GM19468 (cell line): ENCODE data around the gene SLC39A11.
"Not testable (repeated sequence)": the region's sequence is repeated elsewhere in the genome, so short reads cannot be mapped to it uniquely, and the experiment has no call there.

Experiments used
- ATAC-seq: cut with Tn5 transposase; IDR thresholded peaks from one replicate; pipeline ENCODE4 v1.9.1; 2021; ENCODE audit warnings: mild to moderate bottlenecking, moderate library complexity, moderate number of reproducible peaks; ENCODE audit not compliant: unreplicated experiment; ENCODE audit errors: extremely low read depth

The SLC39A11 gene

DNA sequence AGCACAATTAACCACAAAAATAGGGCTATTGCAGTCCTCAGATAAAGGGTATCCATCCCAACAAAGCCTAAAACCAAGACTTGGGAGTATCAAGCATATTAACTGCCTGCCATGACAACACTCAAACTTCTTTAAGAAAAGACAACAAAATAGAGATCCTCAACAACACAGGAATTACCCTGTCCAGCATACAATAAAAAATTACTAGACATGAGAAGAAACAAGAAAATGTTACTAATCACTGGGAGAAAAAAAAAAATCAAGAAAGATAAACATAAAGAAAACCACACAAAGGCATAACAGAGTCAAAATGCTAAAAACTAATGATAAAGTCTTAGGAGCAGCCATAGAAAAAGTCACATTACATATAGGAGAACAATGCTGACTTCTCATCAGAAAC, 73.9 kb downstream of the SLC39A11 start:
- no peak for ATAC-seq

DNA sequence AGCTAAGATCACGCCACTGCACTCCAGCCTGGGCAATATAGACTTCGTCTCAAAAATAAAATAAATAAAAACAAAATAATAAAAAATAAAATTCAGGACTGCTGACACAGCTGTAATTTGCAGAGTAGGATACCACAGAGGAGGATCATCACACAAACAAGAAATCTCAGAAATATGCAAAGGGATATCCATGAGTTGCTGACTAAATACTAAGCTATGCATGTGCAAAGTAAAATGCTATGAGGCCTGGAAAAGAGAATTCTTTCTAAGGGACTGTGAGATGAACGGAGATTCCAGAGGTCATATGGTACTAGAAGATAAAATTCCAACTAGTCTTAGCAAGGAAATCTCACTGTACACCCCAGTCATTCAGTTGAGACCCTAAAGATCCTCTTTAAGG, 74.8 kb downstream of the SLC39A11 start:
- ATAC-seq: no peak

DNA sequence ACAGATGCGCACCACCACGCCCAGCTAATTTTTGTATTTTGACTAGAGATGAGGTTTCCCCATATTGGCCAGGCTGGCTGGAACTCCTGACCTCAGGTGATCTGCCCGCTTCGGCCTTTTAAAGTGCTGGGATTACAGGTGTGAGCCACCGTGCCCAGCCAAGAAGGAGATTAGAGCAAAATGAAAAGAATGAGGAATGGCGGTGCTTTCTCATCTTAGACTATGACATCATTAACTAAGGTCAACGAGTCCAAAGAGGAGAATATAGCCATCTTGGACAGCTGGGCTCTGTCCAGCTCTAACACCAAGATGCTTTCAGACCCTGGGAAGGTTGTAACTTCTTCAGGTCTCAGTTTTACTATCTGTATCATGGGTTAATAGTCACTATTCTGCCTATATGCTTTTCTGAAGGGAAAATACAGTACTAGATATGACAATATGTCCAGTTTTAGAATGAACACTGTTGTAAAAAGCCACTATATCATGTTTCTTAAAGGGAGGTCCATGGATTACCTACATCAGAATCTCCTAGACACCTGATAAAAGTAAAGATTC, 76.7 kb downstream of the SLC39A11 start:
- no peak for ATAC-seq

DNA sequence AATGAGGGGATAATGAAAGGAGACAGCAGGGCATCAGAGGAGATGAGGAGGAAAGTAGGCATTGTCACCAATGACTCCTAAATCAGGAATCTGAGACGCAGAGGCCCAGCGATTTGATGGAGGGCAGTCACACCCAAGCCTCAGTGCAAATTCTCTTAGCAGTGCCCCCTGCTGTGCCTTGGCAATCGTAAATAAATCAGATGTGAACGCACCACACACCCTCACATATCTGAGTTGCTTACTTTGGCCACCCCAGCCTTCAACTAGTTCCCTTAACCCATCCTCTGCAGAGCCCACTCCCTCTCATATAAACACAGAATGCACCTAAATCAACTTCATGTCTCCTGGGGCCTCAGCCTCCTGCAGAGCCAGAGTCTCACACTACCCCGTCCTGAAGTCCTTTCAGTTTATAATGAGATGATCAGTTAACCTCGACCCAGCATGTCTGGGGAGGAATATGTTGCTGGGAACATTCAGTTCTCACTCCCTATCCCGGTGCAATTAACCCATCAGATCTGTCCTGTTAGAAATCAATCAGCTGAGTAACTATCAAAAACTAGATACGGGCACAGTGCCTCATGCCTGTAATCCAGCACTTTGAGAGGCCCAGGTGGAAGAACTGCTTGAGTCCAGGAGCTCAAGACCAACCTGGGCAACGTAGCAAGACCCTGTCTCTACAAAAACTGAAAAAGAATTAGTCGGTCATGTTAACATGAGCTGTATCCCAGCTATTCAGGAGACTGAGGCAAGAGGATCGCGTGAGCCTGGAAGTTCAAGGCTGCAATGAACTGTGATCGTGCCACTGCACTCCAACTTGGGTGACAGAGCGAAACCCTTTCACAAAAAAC, 78.4 kb downstream of the SLC39A11 start:
- no peak for ATAC-seq

DNA sequence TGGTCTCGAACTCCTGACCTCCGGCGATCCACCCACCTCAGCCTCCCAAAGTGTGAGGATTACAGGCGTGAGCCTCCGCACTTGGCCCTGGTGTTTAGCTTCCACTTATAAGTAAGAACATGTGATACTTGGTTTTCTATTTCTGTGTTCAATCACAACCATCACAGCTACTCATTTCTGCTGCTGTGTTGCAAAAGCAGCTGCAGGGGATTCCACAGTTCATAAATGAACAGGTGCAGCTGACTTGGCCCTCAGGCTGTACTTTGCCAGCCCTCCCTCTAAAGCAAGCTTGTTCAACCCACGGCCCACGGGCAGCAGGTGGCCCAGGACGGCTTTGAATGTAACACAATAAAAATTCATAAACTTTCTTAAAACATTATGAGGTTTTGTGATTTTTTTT, 79.2 kb downstream of the SLC39A11 start:
- ATAC-seq: no peak

DNA sequence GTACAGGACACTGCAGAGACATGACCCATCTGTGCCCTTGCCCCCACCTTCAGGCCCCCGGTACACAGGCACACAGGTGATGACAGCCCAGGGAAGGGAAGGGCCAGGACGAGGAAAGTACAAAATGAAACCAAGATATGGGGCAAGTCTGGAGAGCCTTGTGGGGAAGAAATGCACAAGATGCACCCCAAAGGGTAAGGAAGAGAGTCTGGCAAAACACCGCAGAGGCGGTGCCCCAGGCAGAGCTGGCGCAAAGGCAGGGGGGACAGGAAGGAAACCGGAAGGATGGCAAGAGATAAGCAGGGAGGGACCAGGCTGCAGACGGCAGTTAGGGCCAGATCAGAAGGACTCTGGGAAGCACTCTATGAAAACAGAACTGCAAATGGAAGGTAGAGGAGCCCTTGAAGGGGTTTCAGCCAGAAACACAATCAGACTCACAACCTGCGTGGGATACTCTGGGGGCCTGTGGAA, 81.4 kb downstream of the SLC39A11 start:
- no peak for ATAC-seq

DNA sequence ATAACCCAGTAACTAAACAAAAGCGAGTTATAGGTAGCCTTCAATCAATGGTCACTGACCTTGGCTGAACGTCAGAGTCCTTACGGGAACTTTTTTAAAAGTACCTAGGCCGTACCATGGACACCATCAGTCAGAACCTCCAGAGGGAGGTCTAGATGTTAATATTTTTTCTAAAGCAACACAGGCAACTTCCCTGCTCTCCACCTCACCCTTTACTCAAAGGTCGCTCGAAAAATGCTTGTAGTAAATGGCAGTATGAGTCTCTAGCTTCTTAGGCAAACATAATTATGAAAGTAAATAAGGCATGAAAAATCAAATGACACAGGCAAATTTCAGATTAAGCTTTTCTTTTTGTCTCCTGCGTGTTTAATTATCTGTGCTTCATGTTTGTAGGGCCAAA, 82.1 kb downstream of the SLC39A11 start:
- ATAC-seq: no peak

DNA sequence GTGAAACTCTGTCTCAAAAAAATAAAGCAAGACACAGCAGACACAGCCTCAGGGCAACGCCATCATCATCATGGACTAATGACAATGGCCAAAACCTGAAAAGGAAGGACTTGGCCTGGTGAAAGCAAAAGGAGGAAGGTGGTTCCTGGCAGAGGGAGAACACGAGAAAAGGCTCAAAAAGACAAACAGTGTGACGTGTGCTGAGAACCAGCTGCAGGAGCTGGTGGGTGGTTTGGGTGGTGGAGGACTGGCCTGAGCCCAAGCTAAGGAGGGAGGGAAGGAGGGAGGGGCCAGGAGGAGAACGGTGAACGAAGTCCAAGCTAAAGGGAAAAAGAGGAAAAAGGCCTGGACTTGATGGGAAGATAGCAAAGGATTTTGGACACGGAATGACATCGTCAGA, 85.1 kb downstream of the SLC39A11 start:
- ATAC-seq: no peak

DNA sequence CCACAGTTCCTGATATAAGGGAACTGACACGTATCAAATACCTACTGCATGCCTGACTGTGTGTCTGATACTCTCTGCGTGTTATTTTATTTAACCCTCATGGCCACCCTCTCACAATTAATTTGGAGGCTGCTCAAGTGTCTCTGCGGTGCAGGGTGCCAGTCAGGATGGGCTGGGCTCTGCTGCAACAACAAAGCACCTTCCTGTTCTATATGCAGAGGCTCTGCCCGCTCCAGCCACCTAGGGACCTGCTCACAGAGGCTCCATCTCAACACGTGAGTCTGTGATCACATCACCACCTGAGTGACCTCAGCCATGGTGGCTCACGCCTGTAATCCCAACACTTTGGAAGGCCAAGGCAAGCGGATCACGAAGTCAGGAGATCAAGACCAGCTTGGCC, 87.1 kb downstream of the SLC39A11 start:
- no peak for ATAC-seq

DNA sequence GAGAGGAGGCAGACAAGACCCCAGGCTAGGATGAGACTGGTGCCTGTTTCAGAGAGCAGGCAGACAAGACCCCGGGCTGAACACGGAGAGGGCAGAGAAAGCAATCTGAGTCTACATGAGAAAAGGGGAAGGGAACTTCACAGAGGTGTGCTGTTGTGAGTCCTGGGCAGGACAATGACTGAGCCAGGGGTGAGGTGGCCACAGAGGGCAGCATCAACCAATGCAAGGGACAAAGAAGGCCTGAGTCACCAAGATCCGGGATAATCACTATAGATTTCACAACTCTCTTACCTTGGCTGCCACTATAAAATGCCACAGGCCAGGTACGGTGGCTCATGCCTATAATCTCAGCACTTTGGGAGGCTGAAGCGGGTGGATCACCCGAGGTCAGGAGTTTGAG, 89.0 kb downstream of the SLC39A11 start:
- ATAC-seq: no peak

DNA sequence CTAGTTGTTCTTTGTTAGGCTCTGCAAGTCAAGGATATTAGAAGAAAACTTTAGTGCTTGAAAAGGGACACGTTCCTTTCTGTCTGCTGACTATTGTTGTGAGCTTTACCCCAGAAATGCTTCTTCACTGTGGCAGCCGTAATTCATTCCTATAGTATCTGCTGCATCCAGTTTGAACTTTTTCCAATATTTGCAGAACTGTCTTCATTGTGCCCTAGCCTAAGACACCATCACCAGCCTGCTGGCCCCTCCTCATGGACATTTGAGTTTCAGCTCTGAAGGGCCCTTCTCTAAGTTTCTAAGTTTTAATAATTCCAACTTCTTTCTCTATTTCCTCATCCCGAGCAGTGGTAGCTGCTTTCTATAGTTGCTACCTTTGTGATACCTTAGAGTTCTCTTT, 91.7 kb downstream of the SLC39A11 start:
- ATAC-seq: no peak

DNA sequence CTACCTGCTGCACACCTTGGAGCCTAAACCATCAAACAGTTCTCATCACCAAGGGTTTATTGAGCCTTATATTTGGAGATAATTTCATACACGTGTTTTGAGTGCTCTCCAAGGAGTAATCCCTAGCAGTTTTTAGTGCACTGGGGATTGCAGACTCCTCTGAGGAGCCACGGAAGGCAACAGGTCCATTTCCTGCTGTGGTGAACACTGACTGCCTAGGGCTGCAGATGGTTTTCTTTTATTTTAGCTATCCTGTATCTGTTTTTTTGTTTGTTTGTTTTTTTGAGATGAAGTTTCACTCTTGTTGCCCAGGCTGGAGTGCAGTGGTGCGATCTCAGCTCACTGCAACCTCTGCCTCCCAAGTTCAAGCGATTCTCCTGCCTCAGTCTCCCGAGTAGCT, 93.0 kb downstream of the SLC39A11 start:
- not testable (repeated sequence) for ATAC-seq

DNA sequence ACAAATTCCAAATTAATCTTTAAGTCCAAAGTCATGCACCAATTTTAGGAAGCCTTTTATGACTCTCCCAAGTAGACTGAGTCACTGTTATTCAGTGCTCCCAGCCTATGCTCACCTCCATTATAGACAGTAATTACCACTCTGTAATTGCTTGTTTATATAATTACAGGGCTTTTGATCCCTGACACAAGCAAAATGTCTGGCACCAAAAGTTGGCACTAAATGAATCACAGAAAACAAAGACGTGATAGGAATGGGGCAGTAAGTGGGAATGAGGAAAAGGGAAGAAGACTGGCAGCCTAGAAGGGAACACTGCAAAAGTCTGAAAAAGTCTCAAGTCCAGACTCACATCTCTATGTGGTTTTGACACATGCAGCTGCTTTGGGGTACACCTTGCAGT, 94.1 kb downstream of the SLC39A11 start:
- ATAC-seq: no peak

DNA sequence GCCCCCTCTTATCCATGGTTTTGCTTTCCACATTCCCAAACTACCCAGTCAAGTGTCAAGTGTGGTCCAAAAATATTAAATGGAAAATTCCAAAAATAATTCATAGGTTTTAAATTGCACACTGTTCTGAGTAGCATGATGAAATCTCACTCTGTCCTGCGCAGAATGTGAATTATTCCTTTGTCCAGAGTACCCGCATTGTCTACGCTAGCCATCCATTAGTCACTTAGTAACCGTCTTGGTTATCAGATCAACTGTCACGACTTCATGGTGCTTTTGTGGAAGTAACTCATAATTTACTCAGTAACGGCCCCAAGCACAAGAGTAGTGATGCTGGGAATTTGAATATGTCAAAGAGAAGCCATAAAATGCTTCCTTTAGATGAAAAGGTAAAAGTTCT, 94.9 kb downstream of the SLC39A11 start:
- ATAC-seq: no peak

DNA sequence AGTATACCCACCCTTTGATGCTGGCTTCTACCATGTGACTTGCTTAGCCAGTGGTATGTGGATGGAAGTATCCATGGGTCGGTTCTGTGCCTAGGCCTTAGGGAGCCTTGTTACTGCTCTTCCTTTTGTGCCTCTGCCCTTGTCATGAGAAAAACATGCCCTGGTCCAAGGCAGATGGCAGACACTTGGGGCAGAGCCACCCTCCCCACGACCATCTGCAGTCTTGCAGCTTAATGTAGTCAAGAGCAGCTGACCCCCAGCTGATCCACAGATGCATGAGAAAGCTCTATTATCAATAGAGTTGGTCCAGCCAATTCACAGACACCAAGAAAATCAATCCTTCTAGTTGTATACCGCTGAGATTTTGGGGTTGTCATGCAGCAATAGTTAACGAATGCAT, 95.7 kb downstream of the SLC39A11 start:
- no peak for ATAC-seq

DNA sequence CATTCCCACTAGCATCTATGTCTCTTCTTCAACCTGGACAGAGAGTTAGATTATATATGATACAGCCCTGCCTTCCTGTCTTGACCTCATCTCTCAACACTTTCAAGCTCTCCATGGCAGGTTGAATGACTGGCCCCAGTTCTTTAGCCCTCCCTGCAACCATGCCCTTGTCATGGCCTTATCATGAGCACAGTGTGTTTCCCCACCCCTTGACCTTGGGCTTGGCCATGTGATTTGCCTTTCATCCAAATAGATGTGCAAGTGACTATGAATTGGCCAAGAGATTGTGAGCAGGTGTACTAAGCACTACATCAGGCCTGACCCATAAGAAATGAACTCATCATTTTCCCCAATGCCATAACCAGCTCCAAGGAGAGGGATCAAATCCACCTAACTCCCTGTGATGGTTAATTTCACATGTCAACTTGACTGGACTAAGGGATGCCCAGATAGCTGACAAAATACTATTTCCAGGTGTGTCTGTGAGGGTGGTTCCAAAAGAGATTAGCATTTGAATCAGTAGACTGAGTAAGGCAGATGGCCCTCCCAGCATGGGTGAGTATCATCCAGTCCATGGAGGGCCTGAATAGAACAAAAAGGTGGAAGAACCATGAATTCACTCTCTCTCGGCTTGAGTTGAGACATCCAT, 97.4 kb downstream of the SLC39A11 start:
- no peak for ATAC-seq

DNA sequence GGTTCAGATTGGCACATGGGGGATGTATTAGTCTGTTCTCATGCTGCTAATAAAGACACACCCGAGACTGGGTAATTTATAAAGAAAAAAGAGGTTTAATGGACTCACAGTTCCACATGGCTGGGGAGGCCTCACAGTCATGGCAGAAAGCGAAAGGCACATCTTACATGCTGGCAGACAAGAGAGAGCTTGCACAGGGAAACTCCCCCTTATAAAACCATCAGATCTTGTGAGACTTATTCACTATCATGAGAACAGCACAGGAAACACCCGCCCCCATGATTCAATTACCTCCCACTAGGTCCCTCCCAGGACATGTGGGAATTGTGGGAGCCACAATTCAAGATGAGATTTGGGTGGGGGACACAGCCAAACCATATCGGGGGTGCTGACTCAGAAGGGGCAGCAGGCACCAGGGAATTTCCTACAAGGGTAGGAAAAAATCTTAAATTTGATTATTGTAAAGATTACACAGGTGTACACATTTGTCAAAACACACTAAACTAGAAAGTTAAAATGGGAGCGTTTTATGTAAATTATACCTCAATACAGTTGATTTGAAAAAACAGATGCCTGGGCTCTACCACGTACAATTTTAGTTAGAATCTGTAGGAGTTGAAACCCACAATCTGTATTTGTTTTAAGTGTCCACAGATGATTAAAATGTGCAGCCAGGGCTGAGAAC, 99.6 kb downstream of the SLC39A11 start:
- ATAC-seq: not testable (repeated sequence)

DNA sequence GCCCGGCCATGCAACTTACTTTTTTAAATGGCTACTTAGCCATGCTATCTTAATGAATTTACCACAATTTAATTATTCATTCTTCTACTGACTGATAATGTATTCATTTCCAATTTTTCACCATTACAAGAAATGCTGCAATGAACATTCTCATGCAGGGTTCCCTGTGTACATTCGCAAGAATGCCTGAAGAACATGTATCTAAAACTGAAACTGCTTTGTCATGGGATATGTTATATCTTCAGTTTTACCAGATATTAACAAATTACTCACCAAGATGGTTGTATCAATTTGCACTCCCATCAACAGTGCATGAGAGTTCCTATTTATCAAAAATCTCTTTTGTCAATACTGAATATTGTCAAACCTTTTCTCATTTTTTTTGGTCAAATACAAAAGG, 100.8 kb downstream of the SLC39A11 start:
- ATAC-seq: no peak

DNA sequence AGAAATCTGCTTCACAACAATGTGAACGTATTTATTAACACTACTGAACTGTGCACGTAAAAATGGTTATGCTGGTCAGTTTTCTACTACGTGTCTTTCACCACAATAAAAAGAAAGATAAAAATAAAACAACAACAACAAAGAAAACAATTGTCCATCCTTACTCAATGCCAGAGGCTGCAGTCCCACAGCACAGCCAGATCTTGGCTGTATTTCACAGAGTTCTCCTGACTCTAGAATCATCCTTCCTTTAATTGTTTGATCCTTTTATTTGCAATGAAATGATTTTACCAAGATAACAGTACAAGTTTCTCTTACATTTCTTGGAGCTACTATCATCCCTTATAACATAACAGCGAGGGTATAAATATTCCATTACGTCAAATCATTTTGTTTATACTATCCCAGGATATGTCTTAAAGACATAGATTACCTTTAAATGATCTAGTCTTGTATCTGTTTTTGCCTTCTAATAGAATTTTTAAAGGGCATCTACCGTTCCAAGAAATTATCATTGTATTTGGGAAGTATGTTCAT, 103.3 kb downstream of the SLC39A11 start:
- no peak for ATAC-seq

DNA sequence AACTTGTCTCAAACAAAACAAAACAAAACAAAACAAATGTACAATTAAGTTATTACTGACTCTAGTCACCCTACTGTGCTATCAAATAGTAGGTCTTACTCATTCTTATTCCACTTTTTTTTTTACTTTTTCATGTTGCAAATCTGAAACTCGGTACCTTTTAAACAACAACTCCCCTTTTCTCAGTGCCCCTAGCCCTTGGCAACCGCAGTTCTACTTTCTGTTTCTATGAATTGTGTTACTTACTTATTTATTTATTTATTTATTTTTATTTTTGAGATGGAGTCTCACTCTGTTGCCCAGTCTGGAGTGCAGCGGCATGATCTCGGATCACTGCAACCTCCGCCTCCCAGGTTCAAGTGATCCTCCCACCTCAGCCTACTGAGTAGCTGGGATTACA, 104.0 kb downstream of the SLC39A11 start:
- ATAC-seq: no peak

DNA sequence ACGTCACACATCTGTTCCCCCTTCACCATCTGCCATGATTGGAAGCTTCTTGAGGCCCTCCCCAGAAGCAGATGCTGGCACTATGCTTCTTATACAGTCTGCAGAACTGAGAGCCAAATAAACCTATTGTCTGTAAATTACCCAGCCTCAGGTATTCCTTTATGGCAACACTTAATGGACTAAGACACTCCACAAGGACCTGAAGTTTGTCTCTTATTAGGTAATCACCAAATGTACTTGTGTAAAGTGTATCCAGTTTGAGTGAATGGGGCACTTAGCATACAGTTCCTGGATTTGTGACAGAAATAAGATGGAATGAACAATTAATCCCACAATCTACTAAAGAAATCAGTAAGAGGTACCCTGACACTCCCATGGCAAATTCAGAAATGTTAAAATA, 105.3 kb downstream of the SLC39A11 start:
- no peak for ATAC-seq
